ENCODE measurements around the gene FRMD4A.

GRCh38 chr10:13871011-13871410, 459.7 kb downstream of the FRMD4A start:
- TF ChIP-seq POLR2A (IDR thresholded peaks at IDR 0.05) = no peak
- no peak for TF ChIP-seq CTCF (IDR thresholded peaks at IDR 0.05)

All from heart left ventricle (tissue), 13 donors.